ENCODE results near the gene UNC5B.
"Not testable (repeated sequence)": the region's sequence is repeated elsewhere in the genome, so short reads cannot be mapped to it uniquely, and the experiment has no call there.

UNC5B gene

GRCh38 chr10:71265618-71266146 is 53.3 kb downstream of the UNC5B start:
- in situ Hi-C loops (cut with HindIII; ENCODE audit: low sequenced_read_pairs) = loop anchor here (5.0 kb wide), 1 partner anchor 33 kb away; no protein-coding TSS in a partner anchor

DNA sequence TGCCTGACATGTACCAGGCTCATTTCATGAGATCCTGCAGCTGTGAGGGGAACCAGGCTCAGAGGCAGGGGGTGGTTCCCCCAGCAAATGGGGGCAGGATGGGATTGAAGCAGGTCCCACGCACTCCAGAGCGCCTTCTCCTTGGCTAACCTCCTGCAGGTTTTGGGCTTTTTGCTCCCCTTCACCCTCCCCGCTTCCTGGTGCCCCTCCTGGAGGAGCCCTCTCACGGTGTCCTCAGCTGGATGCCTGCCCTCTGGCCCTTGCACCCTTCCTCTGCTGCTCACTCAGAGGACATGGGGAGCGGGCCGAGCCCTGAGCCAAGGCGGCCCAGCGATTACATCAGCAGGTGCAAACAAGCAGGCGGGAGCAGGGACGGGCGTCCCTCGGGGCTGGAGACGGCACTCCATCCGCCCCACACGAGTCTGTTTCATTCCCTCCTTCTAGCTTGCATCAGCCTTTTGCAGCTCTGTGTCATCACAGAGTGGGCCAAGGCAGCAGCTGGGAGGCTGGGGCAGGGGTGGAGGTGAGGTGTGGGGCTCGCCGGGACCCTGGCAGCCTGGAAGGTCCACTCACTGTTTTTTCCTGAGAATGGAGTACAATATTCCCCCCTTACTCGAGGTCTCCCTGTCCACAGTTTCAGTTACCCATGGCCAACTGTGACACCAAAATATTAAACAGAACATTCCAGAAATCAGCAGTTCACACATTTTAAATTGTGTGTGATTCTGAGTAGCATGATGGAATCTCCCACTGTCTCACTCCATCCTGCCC is 54.0 kb downstream of the UNC5B start:
- in situ Hi-C loops (cut with HindIII; ENCODE audit: low sequenced_read_pairs) = loop anchor here (5.0 kb wide), 1 partner anchor 34 kb away; no protein-coding TSS in a partner anchor

DNA sequence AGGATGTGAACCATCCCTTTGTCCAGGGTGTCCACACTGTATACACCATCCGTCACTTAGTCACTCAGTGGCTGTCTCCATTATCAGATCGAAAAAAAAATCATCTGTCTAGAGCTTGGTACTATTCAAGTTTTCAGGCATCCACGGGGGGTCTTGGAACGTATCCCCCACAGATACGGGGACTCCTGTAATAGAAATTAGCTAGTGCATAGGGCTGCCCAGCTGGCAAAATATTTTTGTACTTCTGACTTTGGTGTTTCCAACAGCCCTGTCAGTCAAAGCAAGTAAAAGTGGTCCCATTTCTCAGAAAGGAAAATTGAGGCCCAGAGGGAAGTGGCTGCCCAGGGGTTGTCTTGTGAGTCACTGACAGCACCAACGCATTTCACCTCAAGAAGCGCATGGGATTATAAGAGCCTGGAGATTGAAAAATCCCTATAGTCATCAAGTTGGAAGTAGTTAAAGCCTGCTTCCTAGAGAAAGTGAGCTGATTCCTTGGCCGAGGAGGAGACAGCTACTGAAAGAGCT is 54.6 kb downstream of the UNC5B start:
- in situ Hi-C loops (cut with HindIII; ENCODE audit: low sequenced_read_pairs) = loop anchor here (5.0 kb wide), 1 partner anchor 35 kb away; no protein-coding TSS in a partner anchor

DNA sequence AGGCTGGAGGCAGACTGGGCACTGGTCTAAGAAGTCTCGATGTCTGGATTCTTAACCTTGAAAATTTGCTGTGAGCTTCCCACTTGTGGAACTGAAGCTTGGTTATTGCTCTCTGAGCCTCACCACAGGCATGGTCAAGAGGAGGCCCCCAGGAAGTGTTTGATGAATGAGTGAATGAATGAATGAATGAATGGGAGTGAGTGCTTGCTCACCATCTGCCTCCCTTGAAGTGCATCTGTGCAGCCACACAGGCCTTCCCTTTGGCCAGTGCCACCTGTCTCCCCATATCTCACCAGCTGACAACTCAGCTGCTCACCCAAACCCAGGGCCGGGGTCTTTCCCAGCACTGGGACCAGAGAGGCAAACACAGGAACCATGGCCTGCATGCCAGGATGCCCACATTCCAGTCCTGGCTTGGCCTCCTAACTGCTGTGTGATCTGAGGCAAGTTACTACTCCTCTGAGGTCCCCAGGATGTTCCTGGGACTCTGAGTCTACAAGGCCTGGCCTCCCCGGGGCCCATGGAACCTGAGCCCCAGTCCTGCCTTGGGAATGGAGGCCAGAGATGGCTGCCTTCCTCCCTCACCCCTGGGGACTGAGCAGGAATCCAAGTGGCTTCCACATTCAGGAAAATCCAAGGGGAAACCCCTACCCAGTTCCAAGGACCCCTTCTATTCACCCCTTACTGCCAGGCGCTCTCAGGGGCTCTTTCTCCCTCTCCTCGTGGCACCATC is 55.3 kb downstream of the UNC5B start:
- in situ Hi-C loops (cut with HindIII; ENCODE audit: low sequenced_read_pairs) = loop anchor here (5.0 kb wide), 1 partner anchor 35 kb away; no protein-coding TSS in a partner anchor

- in situ Hi-C loops (cut with HindIII; ENCODE audit: low sequenced_read_pairs) = loop anchor here (5.0 kb wide), 1 partner anchor 36 kb away; no protein-coding TSS in a partner anchor
Measured at GRCh38 chr10:71268247-71268691, 55.9 kb downstream of the UNC5B start.

DNA sequence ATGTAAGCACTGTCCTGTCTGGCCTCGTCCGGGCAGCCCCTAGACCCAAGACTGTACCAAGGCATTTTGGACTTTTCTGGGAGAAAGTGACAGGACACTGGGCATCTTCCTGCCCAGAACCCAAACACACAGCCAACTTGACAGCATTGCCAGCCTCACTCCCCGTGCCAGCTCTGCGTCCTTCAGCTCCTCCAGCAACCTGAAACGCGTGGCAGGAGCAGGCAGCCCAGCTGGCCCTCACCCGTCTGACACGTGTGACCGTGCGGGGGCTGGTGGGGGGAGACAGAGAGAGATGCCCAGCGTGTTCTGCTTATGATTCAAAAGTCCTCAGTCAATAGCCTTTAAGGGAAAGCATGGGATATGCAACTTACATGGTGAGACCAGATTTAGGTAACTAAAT is 56.4 kb downstream of the UNC5B start:
- in situ Hi-C loops (cut with HindIII; ENCODE audit: low sequenced_read_pairs) = loop anchor here (5.0 kb wide), 1 partner anchor 36 kb away; no protein-coding TSS in a partner anchor

DNA sequence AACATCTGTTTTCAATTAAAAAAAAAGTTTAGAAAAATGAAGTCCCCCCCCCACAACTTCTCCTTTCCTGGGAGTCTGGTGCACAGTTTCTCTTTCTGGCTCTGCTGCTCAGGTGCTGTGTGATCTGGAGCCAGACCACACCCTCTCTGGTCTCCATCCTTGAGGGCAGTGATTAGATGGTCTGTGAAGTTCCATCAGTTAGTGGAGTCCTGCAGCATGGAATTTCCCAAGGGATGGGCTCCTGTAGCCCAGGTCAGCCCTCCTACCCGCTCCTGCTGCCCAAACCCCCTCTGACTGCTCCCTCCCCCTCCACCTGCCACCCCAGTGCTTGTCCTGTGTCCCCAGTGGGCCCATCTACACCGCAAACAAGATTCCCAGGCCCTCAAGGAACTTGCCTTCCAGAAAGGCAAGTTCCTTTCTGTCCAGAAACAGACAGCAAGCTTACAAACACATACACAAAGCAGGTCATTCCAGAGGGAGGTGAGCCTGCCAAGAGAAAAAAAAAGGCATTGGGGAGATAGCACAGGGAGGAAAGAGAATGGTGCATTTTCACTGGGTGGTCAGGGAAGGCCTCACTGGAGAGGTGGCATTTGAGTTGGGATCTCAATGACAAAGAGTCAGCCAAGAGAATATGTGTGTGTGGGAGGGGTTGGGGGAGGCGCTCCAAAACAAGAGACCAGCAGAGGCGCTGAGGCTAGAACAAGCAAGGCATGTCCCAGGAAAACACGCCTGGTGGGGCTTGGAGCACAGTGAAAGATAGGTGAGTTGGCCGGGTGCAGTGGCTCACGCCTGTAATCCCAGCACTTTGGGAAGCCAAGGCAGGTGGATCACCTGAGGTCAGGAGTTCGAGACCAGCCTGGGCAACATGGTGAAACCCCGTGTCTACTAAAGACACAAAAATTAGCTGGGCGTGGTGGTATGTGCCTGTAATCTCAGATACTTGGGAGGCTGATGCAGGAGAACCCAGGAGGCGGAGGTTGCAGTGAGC is 57.2 kb downstream of the UNC5B start:
- in situ Hi-C loops (cut with HindIII; ENCODE audit: low sequenced_read_pairs) = loop anchor here (5.0 kb wide), 1 partner anchor 37 kb away; no protein-coding TSS in a partner anchor

DNA sequence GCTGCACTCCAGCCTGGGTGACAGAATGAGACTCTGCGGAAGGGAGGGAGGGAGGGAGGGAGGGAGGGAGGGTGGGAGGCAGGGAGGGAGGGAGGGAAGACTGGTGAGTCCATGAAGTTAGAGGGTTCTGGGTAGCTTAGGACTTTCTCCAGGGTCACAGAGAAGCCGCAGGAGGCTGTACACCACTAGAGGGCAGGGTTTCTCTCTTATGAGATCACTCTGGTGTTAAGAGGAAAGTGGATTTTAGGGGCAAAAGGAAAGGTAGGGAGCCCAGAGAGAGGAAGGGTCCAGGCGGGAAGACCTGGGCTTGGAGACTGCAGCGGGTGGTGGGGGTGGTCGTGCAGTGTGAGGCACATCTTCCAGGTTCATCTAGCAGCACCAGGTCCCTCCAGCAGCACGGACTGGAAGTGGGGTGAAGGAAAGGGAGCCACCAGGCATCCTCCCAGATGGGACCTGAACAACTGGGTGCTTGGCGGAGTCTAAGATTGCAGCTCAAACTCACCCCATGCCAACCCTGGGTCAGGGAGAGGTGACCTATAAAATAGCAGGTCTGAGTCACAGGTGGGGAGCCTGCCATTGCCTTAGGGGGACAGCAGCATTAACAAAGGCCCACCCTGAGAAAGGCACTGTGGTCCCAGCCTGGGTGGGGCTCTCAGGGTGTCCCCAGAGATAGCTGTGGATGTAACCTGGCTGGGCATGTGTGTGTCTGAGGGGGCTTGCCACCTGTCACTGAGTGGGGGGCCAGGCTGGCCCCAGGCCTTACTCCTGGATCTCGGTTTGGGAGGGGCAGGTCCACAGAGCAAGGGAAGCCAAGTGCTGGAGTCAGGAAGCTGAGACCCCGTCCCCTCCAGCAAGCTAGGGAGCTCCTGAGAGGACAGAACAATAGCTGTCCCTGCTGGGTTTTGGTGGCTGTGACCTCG is 58.2 kb downstream of the UNC5B start:
- in situ Hi-C loops (cut with HindIII; ENCODE audit: low sequenced_read_pairs) = no loop called here

DNA sequence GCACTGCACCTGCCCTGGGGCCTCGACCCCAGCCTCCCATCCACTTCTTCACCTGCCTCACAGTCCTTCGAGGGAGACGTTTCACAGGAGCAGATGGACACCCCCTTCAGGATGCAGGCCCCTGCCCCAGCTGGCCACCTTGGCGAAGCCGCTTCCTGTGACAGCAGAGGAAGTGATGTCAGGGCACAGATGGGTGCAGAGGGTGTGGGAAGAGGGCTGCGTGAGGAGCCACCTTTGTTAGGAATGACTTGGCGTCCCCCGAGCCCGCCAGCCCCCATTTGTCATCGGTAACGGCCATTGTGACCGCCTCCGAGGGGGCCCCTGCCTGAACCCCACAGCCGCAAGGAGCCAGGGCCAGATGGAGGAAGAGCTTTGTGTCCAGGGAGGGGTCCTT is 59.3 kb downstream of the UNC5B start:
- in situ Hi-C loops (cut with HindIII; ENCODE audit: low sequenced_read_pairs) = no loop called here

GRCh38 chr10:71272056-71272771 is 59.8 kb downstream of the UNC5B start:
- in situ Hi-C loops (cut with HindIII; ENCODE audit: low sequenced_read_pairs) = no loop called here

DNA sequence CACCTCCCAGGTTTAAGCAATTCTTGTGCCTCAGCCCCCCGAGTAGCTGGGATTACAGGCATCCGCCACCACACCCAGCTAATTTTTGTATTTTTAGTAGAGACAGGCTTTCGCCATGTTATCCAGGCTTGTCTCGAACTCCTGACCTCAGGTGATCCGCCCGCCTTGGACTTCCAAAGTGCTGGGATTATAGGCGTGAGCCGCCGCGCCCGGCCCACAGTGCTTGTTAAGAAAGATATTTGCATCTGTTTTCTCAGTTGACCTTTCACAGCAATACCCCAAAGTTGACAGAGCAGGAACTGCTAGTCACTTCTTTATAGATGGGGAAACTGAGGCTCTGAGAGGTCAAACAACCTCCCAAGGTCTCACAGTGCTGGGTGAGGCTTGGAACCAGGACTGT is 60.6 kb downstream of the UNC5B start:
- in situ Hi-C loops (cut with HindIII; ENCODE audit: low sequenced_read_pairs) = not testable (repeated sequence)

DNA sequence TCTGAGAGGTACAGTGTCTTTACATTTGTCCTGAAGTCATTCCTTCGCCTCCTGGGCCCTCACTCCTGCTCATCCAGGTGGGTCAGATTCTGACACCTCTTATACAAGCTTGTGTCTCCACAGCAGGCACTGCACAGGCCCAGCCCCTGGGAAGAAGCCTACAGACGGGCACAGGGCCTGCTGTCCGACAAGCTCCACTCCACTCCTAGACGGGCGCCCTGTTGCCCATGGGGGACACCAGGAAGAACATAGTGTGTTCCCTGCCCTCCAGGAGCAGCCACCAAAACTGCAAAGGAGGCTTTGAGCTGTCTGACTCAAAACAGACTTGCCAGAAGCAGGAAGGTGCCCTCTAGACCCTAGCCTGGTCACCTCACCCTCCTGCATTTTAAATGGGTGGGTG is 61.1 kb downstream of the UNC5B start:
- in situ Hi-C loops (cut with HindIII; ENCODE audit: low sequenced_read_pairs) = no loop called here

GRCh38 chr10:71274901-71275796 is 62.8 kb downstream of the UNC5B start:
- in situ Hi-C loops (cut with HindIII; ENCODE audit: low sequenced_read_pairs) = no loop called here

- in situ Hi-C loops (cut with HindIII; ENCODE audit: low sequenced_read_pairs) = no loop called here
Measured at GRCh38 chr10:71276873-71277272, 64.5 kb downstream of the UNC5B start.

DNA sequence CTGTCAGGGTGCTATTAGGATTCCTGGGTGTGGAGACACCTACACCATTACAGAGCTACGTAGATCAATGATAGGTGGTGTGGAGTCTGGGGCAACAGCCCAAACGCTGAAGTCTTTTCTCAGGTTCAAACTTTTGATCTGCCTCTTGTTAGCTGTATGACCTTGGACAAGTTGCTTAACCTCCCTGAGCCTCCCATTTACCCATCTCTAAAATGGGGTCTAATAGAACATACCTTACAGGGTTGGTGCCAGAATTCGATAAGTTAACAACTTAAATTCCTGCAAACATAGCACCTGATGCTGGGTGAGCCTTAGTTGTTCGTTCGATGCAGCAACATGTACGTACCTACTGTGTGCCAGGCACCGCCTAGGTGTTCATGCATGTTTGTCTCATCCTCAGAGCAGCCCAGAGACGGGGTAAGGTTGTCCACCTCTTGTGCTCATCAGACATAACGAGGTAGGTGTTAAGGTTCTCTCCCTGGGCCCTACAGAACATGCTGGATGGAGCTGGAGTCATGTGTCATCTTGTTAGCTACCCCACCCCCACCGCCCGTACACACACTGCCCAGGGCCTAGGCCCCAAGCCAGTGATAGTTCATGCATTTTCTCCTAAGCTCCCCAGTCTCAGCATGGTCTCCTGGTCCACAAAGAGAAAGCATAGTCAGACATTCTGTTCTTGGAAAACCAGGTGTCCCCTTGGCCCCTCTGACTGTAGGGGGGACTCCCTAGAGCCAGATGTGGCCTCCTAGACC is 65.7 kb downstream of the UNC5B start:
- in situ Hi-C loops (cut with HindIII; ENCODE audit: low sequenced_read_pairs) = no loop called here

GRCh38 chr10:71278691-71279588 is 66.6 kb downstream of the UNC5B start:
- in situ Hi-C loops (cut with HindIII; ENCODE audit: low sequenced_read_pairs) = no loop called here

Data from endothelial cell of hepatic sinusoid (primary cell).